ENCODE data around the gene ALDOB.

The ALDOB gene

DNA sequence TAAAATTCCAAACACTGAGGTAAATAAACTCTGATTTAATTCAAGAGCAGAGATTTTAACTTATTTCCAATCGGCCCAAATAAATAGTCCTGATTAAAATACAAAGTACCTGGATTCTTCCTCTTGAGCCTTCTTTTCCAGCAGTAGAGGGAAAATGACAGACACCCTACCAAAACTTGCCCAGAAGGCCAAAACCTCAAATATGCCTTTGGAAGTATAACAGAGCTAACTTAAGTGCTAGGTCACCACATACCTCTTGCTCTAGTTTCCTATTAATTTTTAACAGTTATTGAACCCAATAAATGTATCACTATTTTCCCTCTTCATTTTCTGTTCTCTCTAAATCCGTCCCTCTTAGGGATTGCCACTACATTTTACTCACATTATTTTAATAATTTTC lies 52.2 kb downstream of the ALDOB start:
- H3K9ac ChIP-seq = no peak overlapping the region
- H3K27me3 ChIP-seq (ENCODE audit: control insufficient read depth, insufficient read depth, low read length) = no peaks in the 10 kb centered on the region
- H3K4me2 ChIP-seq (ENCODE audit: low read length) = no peak overlapping the region
- H3K9me3 ChIP-seq (ENCODE audit: control insufficient read depth, low read length) = no peaks in the 10 kb centered on the region
- no peak overlapping the region for H2AFZ ChIP-seq
- no peaks in the 10 kb centered on the region for H3K79me2 ChIP-seq
- TF ChIP-seq, protein P1, sequence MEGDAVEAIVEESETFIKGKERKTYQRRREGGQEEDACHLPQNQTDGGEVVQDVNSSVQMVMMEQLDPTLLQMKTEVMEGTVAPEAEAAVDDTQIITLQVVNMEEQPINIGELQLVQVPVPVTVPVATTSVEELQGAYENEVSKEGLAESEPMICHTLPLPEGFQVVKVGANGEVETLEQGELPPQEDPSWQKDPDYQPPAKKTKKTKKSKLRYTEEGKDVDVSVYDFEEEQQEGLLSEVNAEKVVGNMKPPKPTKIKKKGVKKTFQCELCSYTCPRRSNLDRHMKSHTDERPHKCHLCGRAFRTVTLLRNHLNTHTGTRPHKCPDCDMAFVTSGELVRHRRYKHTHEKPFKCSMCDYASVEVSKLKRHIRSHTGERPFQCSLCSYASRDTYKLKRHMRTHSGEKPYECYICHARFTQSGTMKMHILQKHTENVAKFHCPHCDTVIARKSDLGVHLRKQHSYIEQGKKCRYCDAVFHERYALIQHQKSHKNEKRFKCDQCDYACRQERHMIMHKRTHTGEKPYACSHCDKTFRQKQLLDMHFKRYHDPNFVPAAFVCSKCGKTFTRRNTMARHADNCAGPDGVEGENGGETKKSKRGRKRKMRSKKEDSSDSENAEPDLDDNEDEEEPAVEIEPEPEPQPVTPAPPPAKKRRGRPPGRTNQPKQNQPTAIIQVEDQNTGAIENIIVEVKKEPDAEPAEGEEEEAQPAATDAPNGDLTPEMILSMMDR (IDR thresholded peaks at IDR 0.05) = no peak
- no peak overlapping the region for H3K27ac ChIP-seq
- H3K36me3 ChIP-seq (ENCODE audit: control insufficient read depth, insufficient read depth, low read length) = no peaks in the 10 kb centered on the region
- no peak overlapping the region for H3K4me3 ChIP-seq (ENCODE audit: low read depth, low read length)
- no peaks in the 10 kb centered on the region for H3K4me1 ChIP-seq

DNA sequence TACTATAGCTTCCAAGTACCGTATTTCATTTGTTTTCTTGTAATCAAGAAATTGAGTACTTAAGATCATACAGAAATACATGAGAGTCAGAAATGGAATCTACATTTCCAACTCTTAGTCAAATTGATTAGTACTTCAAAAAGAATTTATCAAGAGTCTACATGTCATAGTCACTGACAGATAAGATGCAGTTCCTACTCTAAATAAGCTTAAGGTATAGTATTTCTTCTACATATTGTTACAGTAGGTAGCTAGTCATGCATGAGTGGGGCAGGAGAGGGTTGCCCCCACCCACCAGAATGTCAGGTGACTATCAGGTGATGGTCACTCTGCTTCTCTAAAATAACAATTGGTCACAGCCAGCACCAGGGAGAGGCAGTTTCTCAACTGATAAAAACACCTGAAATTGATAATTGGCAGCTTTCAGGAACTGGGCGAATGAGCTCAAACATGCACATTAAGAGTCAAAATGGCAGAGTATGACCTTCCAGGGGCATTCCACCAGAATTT lies 53.7 kb downstream of the ALDOB start:
- TF ChIP-seq, protein P1 (IDR thresholded peaks at IDR 0.05) = no peak
- no peak overlapping the region for H2AFZ ChIP-seq
- H3K4me3 ChIP-seq (ENCODE audit: low read depth, low read length) = no peak overlapping the region
- no peaks in the 10 kb centered on the region for H3K4me1 ChIP-seq
- no peaks in the 10 kb centered on the region for H3K36me3 ChIP-seq (ENCODE audit: control insufficient read depth, insufficient read depth, low read length)
- H3K79me2 ChIP-seq = no peaks in the 10 kb centered on the region
- H3K27ac ChIP-seq = no peak overlapping the region
- H3K27me3 ChIP-seq (ENCODE audit: control insufficient read depth, insufficient read depth, low read length) = no peaks in the 10 kb centered on the region
- H3K4me2 ChIP-seq (ENCODE audit: low read length) = no peak overlapping the region
- H3K9ac ChIP-seq = no peak overlapping the region
- no peaks in the 10 kb centered on the region for H3K9me3 ChIP-seq (ENCODE audit: control insufficient read depth, low read length)

DNA sequence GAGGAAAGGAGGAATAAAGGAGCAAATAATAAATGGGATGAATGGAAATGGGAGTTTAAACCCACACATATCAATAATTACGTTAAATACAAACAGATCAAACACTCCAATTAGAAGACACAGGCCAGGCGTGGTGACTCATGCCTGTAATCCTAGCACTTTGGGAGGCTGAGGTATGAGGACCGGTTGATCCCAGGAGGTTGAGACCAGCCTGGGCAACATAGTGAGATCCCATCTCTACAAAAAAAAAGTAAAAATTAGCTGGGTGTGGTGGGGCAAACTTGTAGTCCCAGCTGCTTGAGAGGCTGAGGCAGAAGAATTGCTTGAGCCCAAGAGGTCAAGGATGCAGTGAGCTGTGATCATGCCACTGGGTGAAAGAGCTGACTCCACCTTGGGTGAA lies 54.5 kb downstream of the ALDOB start:
- Histone ChIP-seq H3K9ac (no peak overlapping the region), H3K9me3 (ENCODE audit: control insufficient read depth, low read length) (no peaks in the 10 kb centered on the region), H3K4me2 (ENCODE audit: low read length) (no peak overlapping the region), H2AFZ (no peak overlapping the region), H3K4me3 (ENCODE audit: low read depth, low read length) (no peak overlapping the region), H3K36me3 (ENCODE audit: control insufficient read depth, insufficient read depth, low read length) (no peaks in the 10 kb centered on the region), H3K27ac (no peak overlapping the region), H3K27me3 (ENCODE audit: control insufficient read depth, insufficient read depth, low read length) (no peaks in the 10 kb centered on the region), H3K4me1 (no peaks in the 10 kb centered on the region), H3K79me2 (no peaks in the 10 kb centered on the region)
- TF ChIP-seq, protein P1 (IDR thresholded peaks at IDR 0.05) = no peak

DNA sequence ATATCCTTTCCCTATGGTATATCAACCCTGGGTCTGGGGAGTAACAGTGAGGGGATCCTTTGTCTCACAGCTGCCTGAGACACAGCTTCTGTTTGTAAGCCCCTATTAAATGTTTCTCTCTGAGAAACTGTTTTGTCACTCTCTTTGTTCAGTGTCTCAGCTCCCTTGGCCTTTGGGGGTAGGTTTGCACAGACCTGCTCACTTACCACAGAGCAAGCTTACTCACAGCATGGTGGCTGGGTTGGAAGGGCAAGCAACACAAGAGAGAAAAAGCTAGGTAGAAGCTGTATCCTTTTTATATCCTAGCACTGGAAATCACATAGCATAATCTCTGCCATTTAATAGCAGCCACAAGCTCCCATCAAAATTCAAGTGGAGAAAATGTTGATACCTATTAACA lies 55.3 kb downstream of the ALDOB start:
- Histone ChIP-seq H3K36me3 (ENCODE audit: control insufficient read depth, insufficient read depth, low read length) (no peaks in the 10 kb centered on the region), H3K9ac (no peak overlapping the region), H3K9me3 (ENCODE audit: control insufficient read depth, low read length) (no peaks in the 10 kb centered on the region), H3K27me3 (ENCODE audit: control insufficient read depth, insufficient read depth, low read length) (no peaks in the 10 kb centered on the region), H3K79me2 (no peaks in the 10 kb centered on the region), H3K4me2 (ENCODE audit: low read length) (no peak overlapping the region), H3K4me1 (no peaks in the 10 kb centered on the region), H3K4me3 (ENCODE audit: low read depth, low read length) (no peak overlapping the region), H3K27ac (no peak overlapping the region), H2AFZ (no peak overlapping the region)
- TF ChIP-seq, protein P1 (IDR thresholded peaks at IDR 0.05) = no peak

DNA sequence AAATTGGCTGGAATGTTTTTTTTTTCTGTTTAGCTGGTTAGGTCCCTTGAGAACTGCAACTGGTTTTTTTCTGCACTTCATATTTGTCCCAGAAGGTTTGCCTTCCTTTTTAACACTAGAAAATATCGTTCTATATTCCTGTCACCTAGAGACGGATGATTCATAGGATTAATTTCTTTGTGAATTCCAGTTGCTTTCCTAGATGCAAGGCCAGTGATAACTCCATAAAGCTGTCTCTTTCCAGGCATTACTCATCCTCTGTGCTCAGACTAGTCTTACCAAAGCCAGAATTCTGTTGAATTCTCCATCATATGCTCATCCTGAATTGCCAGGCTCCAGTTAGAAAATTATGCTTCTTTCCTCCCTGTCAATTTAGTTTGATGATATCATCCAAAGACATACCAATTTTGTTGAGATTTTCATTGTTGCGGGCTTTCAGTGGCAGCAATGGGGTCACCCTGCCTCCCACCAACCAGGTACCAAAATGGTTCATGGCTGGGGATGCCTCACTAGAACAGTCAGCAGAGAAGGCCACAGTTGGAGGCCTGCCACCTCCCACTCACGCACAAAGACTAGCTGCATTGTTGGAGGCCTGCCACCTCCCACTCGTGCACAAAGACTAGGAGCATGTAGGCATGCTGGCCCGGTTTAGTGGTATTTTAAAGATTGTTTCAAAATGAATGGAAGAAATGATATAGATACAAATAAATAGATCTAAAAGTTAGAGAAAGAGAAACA lies 59.3 kb downstream of the ALDOB start:
- Histone ChIP-seq H3K9me3 (ENCODE audit: control insufficient read depth, low read length) (no peaks in the 10 kb centered on the region), H3K36me3 (ENCODE audit: control insufficient read depth, insufficient read depth, low read length) (no peaks in the 10 kb centered on the region), H3K4me1 (no peaks in the 10 kb centered on the region), H2AFZ (no peak overlapping the region), H3K79me2 (no peaks in the 10 kb centered on the region), H3K4me3 (ENCODE audit: low read depth, low read length) (no peak overlapping the region), H3K9ac (no peak overlapping the region), H3K27ac (no peak overlapping the region), H3K4me2 (ENCODE audit: low read length) (no peak overlapping the region), H3K27me3 (ENCODE audit: control insufficient read depth, insufficient read depth, low read length) (no peaks in the 10 kb centered on the region)
- TF ChIP-seq, protein P1 (IDR thresholded peaks at IDR 0.05) = no peak

Measured in parathyroid adenoma (tissue), 2 donors.